Mesenteric fat pad (tissue), 1 donor: ENCODE results near the gene RIPOR3. TPM values are rescaled to one million over a fixed set of nuclear protein-coding genes. Genes with fewer than 3 reads are reported as not detected.
"Not testable (repeated sequence)": the region's sequence is repeated elsewhere in the genome, so short reads cannot be mapped to it uniquely, and the experiment has no call there.

Source experiments
- DNase-seq: peaks from one replicate; pipeline ENCODE4 v3.0.0-alpha.2; 2020; ENCODE audit warnings: low spot score
- total RNA-seq: library from RNA; stranded (reverse); fragmentation: NEBNext Ultra II Directional; extraction: Animal tissue kit (Norgen Biotek cat#: 25700); gene quantifications from one replicate; pipeline ENCODE4 v1.2.1, GENCODE V29; 2021
- donor health status: DM: yes; HTN: yes; CAD: no.

RIPOR3 gene
- total RNA-seq, 1 donor from 2014 or later: 19.7 TPM

DNA sequence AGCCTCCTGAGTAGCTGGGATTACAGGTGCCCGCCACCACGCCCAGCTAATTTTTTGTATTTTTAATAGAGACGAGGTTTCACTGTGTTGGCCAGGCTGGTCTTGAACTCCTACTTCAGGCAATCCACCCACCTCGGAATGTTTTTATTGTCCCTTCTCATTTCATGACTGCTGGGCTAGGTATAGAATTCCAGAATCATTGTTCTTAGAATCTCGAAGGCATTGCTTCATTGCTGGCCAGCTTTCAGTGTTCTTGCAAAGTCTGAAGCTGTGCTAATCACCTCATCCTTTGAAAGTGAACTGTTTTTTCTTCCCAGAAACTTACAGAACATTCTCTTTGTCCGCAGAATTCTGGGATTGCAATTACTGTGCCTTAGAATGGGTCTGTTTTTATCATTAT, 132.2 kb downstream of the RIPOR3 start:
- DNase-seq: no peak

- no peak for DNase-seq
These were observed 132.8 kb downstream of the RIPOR3 start for GRCh38 chr20:50558483-50558925.

DNA sequence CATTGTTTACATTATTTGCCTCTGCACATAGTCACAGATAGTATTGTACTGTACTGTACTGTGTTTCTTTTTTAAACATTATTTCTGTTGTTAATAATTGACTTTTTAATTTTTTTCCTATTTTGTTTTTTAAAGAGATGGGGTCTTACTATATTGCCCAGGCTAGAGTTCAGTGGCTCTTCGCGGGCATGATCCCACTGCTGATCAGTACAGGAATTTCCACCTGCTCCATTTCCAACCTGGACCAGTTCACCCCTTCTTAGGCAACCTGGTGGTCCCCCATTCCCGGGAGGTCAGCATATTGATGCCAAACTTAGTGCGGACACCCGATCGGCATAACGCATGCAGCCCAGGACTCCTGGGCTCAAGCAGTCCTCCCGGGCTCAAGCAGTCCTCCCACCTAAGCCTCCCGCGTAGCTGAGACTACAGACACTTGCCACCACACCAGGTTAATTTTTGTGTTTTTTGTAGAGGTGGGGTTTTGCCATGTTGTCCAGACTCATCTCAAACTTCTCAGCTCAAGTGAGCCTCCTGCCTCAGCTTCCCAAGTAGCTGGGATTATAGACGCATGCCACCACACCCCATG, 133.7 kb downstream of the RIPOR3 start:
- DNase-seq: no peak

- DNase-seq: no peak
These were observed 135.7 kb downstream of the RIPOR3 start for GRCh38 chr20:50555662-50556061.

DNA sequence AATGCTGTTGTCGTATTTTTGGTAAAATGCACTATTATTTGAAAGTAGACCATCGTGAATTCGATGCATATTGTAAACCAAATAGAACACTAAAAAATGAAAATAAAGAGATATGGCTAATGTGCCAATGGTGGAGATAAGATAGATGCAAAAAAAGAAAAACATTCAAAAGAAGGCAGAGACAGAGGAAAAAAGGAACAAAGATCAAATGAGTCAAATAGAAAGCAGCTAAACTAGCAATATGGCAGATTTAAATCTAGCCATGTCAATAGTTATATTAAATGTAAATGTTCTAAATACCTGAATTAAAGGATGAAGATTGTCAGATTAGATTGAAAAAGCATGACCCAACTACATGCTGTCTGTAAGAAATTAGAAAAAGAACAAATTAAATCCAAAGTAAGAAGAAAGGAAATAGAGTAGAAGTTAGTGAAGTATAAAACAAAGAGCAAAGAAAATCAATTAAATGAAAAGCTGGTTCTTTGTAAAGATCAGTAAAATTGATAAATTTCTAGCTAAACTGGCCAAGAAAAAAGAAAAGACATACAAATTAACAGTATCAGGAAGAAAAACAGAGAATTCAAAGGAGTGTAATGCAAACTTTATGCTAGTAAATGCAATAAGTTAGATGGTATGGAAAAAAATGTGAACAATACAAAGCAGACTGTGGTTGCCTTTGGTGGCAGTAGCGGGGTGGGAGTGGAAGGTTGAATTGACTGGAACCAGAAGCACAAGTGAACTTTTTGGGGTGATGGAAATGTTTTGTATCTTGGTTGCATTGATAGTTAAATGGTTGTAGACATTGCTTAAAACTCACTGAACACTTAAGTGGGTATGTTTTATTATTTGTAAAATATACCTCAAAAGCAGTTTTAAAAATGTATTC, 136.4 kb downstream of the RIPOR3 start:
- DNase-seq: no peak

GRCh38 chr20:50552979-50553378, 138.4 kb downstream of the RIPOR3 start:
- no peak for DNase-seq

DNA sequence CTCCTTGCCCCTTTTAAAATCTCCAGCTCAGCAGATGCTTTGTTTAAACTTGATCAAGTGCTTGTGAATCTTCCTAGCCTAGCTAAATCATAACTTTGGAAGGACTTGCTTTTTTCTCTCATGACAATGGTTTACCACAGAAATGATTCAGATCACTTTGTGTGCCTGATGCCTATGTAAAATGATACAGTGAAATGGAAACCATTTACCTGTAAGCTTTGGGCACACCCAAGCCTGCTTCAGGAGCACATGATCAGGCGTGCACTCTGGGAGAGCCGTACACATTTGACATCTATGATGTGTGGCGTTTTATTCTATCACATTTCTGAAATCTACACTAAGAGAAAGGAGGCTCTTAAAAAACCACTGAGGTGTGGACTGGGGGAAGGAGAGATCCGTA, 140.1 kb downstream of the RIPOR3 start:
- DNase-seq: no peak

GRCh38 chr20:50550531-50550930, 140.8 kb downstream of the RIPOR3 start:
- no peak for DNase-seq

DNA sequence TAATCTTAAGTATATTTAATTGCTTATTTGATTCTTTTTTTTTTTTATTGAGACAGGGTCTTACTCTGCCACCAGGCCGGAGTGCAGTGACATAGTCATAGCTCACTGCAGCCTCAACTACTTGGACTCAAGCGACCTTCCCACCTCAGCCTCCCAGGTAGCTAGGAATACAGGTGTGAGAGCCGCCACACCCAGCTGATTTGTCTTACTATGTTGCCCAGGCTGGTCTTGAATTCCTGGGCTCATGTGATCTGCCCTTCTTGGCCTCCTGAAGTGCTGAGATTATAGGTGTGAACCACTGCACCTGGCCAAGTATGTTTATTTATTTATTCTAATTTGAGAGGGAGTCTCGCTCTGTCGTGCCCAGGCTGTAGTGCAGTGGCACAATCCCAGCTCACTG, 142.9 kb downstream of the RIPOR3 start:
- DNase-seq: no peak

- DNase-seq: no peak
These were observed 143.4 kb downstream of the RIPOR3 start for GRCh38 chr20:50547964-50548363.

GRCh38 chr20:50546729-50547314, 144.5 kb downstream of the RIPOR3 start:
- DNase-seq: no peak

DNA sequence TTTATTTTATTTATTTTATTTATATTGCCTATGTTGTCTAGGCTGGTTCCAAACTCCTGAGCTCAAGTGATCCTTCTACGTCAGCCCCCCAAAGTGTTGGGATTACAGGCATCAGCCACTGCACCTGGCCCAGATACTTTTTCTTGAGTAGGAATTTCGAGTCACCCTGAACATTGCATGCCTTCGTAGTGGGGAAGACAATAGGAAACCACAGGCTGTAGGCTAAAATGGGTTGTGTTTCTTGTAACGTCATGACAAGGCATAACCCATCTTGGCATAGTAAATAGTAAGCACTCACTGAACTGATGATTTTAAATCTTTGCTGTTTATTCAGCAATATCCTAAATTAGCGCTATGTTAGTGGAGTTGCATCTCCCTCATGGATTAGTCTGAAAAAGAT, 146.2 kb downstream of the RIPOR3 start:
- DNase-seq: no peak

GRCh38 chr20:50543326-50543725, 148.0 kb downstream of the RIPOR3 start:
- no peak for DNase-seq

DNA sequence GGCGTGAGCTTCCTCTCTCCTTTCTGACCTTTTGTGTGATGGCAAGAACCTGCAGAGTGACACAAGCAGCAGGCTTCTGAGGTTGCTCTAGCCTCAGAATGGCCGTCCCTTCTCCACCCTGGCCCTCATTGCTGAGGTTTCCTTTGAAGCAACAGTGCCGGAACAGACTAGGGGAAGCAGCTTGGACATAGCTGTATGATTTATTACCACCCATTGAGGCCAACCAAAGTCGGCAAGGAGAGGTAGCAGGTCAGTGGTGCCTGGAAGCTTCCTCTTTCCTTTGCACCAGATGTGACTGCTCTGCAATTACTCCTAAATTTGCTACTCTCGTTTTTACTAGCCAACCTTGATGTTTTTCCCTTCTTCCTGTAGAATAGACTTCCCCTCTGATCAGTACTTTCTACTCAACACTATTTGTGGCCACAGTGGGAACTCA, 149.7 kb downstream of the RIPOR3 start:
- DNase-seq: no peak

- DNase-seq: no peak
These were observed 150.4 kb downstream of the RIPOR3 start for GRCh38 chr20:50540620-50541605.

DNA sequence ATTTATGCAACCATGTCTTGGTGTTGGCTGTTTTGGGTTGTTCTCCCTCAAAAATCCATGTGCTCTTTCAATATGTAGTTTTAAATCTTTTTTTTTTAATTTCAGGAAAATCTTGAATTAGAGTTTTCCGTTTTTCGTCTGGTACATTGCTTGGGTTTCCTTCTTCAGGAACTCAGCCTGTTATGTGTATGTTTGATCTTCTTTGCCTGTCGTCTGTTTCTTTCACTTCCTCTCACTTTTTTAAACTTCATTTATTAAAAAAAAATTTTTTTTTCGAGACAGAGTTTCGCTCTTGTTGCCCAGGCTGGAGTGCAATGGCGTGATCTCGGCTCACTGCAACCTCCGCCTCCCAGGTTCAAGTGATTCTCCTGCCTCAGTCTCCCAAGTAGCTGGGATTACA, 151.5 kb downstream of the RIPOR3 start:
- not testable (repeated sequence) for DNase-seq

DNA sequence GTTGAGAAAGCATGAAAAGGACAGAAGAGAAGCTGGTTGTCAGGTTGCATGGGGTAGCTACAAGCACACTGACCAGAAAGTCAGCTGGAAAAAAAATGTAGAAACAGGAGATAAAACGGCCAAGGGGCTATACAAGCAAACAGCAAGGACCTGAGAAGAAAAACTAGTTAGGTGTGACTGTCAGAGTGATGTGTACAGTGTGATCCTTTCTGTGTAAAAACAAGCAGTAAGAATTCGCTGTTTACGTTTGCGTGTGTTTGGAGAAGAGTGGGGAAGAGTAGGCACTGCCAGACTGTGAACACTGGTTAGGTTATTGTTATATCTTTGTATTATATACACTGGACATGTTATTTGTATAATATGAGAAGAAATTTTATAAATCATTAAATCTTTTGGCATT, 153.1 kb downstream of the RIPOR3 start:
- DNase-seq: no peak

DNA sequence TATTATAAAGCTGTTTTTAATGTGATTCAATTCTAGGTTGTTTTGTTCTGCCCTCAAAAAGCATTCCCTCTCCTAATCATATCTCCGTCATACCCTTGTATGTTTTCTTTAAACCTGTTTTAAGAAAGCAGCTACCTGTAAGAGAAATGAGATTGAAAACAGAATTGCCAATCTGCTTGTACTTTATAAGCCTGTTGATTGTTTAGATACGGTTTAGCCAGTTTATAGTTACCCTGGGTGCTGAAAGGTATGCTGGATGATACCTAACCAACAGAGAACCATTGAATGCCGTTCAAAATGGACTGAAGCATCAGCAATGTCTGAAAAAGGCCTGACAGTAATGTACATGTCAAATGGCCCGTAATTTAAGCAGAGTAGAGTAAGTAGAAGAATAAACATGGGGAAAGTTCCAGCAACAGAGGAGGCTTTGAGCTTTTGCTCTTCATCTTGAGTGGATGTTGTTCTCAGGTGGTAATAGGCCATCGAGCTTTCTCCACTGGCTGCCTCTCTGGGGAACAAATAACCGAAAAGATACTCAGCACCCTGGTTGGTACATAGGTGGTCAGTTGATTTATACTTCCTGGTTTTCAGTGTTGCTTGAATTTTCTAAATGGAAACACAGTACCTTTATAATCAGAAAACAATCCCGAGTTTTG, 153.7 kb downstream of the RIPOR3 start:
- no peak for DNase-seq

DNA sequence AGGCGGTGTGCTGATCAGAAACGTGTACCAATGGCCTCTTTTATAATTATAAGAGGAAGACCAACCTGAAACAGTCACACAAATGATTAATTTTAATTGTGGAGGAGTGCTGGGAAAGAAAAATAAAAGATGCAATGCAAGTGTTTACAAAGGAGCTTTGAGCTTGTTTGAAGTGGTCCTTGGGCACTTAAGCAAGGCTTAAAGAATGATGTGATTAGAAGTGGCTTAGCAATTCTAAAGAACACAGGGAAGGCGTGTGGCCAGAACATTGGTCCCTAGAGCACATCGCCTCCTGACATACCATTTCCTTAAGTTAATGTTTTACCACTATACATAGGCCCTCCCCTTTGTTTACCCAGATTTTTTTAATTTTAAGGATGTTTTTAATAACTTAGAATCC, 155.0 kb downstream of the RIPOR3 start:
- DNase-seq: no peak
